Stromal cell of bone marrow (primary cell): Measurements from ENCODE around the gene HS6ST3.
"Not testable (repeated sequence)": the region's sequence is repeated elsewhere in the genome, so short reads cannot be mapped to it uniquely, and the experiment has no call there.

Source experiments
- DNase-seq: peaks from one replicate; pipeline ENCODE4 v3.0.0-alpha.2; 2012; ENCODE audit warnings: low read depth

The HS6ST3 gene

DNA sequence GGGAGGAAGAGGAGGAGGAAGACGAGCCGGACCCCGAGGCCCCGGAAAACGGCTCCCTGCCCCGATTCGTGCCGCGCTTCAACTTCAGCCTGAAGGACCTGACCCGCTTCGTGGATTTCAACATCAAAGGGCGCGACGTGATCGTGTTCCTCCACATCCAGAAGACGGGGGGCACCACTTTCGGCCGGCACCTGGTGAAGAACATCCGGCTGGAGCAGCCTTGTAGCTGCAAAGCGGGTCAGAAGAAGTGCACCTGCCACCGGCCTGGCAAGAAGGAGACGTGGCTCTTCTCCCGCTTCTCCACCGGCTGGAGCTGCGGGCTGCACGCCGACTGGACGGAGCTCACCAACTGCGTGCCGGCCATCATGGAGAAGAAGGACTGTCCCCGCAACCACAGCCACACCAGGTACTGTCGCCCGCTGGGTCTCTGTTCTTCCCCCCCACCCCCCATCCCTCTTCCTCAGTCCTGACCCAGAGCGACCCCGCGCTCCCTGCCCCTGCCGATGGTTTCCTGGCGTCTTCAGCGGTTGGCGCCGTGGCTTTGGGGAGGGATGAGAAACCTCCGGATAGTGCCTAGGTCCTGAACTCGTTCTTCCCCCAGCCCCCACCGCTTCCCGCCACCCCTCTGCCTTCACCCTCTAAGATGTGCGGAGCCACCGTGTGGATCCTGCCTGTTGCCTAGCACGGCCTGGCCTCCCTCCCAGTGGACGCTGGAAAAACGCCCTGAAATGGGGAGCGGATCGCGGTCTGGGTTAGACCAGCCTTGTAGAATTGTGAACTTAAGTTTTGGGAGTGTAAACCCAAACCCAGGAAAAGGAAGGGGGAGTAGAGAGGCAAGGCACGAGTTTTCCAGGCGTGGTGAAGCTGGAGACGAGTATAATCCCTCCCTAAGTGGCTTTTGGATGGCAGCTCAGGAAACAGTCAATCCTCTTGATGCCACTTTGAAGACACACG, 1.5 kb downstream of the HS6ST3 start:
- DNase-seq: no peak

DNA sequence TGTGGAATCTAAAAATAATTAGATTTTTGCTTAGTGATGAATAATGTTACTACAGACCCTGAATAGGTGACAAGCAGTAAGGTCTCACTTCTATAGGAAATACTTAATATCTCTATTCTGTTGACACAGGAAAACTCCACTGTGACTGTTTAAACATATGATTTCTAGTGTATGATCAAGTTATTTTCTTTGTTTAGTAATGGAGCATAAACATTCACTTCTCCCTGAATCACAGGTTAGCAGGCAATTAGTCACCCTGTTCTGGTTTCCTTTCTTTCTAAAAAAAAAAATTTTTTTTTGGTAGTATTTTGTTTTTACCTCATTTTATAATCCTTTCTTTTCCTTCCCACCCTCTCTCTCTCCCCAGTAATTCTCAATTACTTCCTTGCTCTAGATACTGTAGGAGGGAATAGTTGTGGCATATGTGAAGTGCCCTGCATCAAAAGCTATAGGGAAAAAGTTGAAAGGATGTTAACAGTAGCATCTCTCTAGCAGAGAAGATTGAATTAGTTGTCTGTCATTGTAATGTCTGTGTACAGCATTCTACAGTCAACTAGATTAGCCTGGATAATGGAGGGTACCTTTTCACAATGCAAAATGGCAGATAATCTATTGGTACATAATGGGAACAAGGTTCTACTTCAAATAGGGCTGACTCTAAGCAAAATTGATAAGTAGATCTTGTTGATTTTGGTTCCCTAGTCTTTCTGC, 3.5 kb downstream of the HS6ST3 start:
- no peak for DNase-seq

GRCh38 chr13:96100457-96101220, 10.7 kb downstream of the HS6ST3 start:
- no peak for DNase-seq

GRCh38 chr13:96104516-96104915, 14.6 kb downstream of the HS6ST3 start:
- DNase-seq: no peak

GRCh38 chr13:96108072-96108471, 18.2 kb downstream of the HS6ST3 start:
- DNase-seq: not testable (repeated sequence)

DNA sequence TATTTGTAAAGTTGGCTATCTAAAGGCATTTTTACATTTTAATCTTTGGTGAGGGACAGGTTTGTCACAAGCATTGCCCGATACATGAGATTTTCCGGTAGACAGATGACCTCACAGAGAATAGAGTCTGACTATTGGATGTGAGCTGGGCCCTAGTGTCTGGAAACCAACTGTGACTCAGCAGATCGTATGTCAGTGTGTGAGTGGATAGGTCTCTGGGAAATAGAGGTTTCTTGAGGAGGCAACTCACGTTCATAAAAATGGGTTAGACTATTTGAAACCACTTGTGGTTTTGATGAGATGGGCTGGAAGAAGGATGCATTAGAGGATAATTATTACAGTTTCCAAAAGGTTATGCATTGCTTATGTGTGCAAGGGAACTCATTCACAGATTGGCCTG, 19.2 kb downstream of the HS6ST3 start:
- DNase-seq: no peak

GRCh38 chr13:96112936-96113335, 23.0 kb downstream of the HS6ST3 start:
- DNase-seq: no peak

- not testable (repeated sequence) for DNase-seq
Observed at GRCh38 chr13:96115368-96115767, 25.5 kb downstream of the HS6ST3 start.

DNA sequence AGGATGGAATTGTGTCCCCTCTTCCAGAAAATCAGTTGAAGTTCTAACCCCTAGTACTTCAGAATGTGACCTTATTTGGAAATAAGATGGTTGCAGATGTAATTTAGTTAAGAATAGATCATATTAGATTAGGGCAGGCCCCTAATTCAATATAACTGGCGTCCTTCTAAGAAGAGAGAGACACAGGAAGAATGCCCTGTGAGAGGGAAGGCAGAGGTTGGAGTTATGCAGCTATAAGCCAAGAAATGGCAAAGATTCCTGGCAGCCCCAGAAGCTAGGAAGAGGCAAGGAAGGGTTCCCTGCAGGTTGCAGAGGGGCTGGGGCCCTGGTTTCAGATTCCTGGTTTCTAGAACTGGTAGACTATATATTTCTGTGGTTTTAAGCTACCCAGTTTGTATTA, 30.0 kb downstream of the HS6ST3 start:
- DNase-seq: no peak

DNA sequence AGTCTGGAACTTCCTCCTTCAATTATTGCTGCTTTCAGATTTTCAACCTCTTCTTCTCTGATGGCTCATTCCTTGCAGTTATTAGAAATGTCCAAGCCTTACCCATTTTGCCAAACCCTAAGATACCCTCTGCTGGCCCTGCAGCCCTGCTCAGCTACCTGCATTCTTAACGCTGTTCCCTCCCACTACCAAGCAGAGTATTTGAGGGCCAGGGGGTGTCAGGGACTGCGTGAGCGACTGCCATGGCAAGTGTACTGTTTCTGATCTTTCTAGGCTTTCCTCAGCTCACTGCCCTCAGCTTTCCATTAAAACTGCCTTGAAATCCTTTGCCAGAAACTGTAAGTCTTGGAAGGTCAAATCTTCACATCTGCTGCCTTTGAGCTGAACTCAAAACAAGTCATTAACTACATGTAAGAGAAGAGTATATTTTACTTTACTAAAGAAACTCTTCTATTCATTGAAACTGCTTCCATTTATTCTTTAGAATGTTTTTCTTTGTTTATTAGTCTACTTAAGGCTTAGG, 41.0 kb downstream of the HS6ST3 start:
- no peak for DNase-seq

DNA sequence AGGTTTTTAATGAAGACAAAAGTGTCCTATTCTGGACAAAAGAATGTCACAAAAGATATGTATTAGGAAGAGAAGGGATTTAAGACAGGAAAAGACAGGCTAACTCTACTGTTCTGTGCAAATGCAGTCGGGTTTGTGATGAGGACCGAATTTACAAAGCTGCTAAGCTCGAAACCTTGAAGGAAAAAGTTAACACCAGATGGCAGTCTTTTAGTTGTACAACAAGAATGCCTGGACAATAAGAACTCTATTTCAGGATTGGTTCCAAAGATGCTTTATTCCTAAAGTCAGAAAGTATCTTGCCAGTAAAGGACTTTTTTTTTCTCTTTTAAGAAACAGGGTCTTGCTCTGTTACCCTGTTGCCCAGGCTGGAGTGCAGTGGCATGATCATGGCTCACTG, 51.1 kb downstream of the HS6ST3 start:
- DNase-seq: no peak

- DNase-seq: no peak
Observed at GRCh38 chr13:96159725-96160124, 69.8 kb downstream of the HS6ST3 start.

DNA sequence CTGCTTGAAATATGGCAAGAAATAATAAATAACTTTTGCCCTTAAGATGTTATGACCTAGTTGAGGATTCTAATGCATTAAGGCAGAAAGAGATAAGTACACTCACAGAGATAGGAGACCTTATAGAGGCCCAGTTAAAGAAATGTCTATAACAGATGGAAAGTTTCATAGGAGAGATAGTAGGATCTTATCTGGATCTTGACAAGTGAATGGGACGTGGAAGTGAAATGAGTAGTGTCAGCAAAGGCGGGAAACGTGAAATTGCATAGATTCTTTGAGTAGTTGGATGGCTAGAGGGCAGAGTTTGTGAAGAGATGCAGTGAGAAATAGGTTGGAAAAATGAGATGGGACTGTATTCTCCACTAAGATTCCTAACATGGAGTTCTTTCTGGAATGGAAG, 71.2 kb downstream of the HS6ST3 start:
- DNase-seq: no peak

- DNase-seq: no peak
Observed at GRCh38 chr13:96165840-96166239, 75.9 kb downstream of the HS6ST3 start.

- no peak for DNase-seq
Observed at GRCh38 chr13:96172066-96172465, 82.2 kb downstream of the HS6ST3 start.

- DNase-seq: no peak
Observed at GRCh38 chr13:96178759-96179158, 88.9 kb downstream of the HS6ST3 start.

DNA sequence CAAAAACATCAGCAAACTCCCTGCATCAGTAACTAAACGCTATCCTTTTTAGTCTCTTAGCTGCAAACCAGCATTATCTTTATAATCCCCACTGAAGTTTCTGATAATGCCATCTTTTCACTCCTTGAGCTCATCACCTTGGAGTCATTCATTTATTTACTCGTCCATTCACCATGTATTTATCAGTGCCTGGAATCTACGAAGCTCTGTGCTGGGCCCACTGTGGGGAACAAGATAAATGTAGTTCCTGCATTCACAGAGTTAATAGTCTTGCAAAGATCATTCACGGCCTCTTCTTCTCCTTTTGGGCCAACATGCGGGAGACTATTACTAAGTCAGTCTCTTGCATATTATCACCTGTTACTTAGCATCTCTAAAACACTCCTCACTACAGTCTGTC, 89.4 kb downstream of the HS6ST3 start:
- no peak for DNase-seq

- DNase-seq: no peak
Observed at GRCh38 chr13:96181911-96182310, 92.0 kb downstream of the HS6ST3 start.

- DNase-seq: no peak
Observed at GRCh38 chr13:96185818-96186217, 95.9 kb downstream of the HS6ST3 start.

GRCh38 chr13:96191367-96191766, 101.5 kb downstream of the HS6ST3 start:
- DNase-seq: no peak

DNA sequence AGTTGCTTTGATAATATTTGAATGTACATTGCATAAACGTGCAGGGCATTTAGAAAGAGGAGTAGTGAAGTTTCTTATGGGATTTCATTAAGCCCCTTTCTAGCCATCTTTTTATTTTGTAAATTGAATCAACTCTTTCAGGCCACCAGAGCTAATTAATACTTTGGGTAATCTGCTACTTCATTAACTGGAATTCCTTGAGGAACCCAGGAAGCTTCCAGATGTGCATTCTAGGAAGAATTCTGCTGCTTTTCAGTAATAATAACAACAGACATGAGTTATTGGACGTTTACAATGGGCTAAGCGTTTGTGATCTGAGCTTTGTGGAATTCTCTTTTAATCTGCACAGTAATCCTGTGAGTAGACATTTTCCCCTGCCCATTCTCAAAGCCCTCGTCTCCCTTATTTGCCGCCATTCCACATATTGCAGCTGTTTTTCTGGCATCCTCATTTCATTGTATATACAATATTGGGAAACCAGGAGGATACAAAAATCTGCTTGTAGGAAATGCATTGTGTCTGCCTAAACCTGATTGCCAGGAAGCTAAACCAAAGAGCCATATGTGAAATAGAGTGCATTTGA, 103.9 kb downstream of the HS6ST3 start:
- DNase-seq: no peak

GRCh38 chr13:96198038-96198437, 108.1 kb downstream of the HS6ST3 start:
- DNase-seq: no peak
